Panc1 (cell line): ENCODE data around the gene TGFB1I1.

Source experiments
- POLR2AphosphoS5 ChIP-seq: IDR thresholded peaks from 2 replicates; pipeline ENCODE4 v1.6.1; 2012; ENCODE audit warnings: mild to moderate bottlenecking, low read depth, low read length, moderate library complexity
- SIN3A ChIP-seq: IDR thresholded peaks from 2 replicates; pipeline ENCODE4 v1.6.1; 2012; ENCODE audit warnings: low read depth, mild to moderate bottlenecking, low read length, moderate library complexity, borderline replicate concordance; ENCODE audit not compliant: insufficient read depth
- TCF7L2 ChIP-seq: IDR thresholded peaks from 2 replicates; pipeline ENCODE4 v1.6.1; 2011; ENCODE audit warnings: mild to moderate bottlenecking, low read depth, low read length, inconsistent platforms
- TF ChIP-seq, protein P1 (sequence below): fragments of 450-650 bp; IDR thresholded peaks from 2 replicates; pipeline ENCODE4 v1.5.1; 2017; ENCODE audit warnings: mild to moderate bottlenecking
- TF ChIP-seq, protein P2 (sequence below), 2 experiments: IDR thresholded peaks; 2 replicates each; pipeline ENCODE4 v1.6.1; 2011 to 2012; ENCODE audit warnings: low read depth in 2 of 2, control low read depth in 1 of 2, low read length in 1 of 2, mild to moderate bottlenecking in 1 of 2, moderate library complexity in 1 of 2; ENCODE audit not compliant: insufficient read depth in 1 of 2

DNA sequence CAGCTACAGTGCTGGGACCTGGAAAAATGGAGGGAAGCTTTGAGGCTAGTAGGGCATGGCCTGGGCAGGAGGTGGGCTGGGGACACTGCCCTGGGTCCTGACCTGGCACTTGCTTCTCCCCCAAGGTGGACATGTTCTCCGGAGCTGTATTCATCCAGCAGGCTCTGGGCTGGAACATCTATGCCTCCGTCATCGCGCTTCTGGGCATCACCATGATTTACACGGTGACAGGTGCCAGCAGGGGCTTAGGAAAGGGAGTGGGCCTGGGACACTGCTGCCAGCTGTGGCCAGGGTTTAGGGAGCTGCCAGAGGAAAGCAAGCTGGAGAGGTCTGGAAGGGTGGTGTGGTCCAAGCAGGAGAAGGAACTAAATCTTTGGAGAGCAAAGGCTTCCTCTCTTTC lies 14.1 kb downstream of the TGFB1I1 start:
- TF ChIP-seq, protein P1, sequence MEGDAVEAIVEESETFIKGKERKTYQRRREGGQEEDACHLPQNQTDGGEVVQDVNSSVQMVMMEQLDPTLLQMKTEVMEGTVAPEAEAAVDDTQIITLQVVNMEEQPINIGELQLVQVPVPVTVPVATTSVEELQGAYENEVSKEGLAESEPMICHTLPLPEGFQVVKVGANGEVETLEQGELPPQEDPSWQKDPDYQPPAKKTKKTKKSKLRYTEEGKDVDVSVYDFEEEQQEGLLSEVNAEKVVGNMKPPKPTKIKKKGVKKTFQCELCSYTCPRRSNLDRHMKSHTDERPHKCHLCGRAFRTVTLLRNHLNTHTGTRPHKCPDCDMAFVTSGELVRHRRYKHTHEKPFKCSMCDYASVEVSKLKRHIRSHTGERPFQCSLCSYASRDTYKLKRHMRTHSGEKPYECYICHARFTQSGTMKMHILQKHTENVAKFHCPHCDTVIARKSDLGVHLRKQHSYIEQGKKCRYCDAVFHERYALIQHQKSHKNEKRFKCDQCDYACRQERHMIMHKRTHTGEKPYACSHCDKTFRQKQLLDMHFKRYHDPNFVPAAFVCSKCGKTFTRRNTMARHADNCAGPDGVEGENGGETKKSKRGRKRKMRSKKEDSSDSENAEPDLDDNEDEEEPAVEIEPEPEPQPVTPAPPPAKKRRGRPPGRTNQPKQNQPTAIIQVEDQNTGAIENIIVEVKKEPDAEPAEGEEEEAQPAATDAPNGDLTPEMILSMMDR: no peak
- TF ChIP-seq POLR2AphosphoS5 (no peak), SIN3A (no peak), TCF7L2 (no peak)
- TF ChIP-seq, protein P2, sequence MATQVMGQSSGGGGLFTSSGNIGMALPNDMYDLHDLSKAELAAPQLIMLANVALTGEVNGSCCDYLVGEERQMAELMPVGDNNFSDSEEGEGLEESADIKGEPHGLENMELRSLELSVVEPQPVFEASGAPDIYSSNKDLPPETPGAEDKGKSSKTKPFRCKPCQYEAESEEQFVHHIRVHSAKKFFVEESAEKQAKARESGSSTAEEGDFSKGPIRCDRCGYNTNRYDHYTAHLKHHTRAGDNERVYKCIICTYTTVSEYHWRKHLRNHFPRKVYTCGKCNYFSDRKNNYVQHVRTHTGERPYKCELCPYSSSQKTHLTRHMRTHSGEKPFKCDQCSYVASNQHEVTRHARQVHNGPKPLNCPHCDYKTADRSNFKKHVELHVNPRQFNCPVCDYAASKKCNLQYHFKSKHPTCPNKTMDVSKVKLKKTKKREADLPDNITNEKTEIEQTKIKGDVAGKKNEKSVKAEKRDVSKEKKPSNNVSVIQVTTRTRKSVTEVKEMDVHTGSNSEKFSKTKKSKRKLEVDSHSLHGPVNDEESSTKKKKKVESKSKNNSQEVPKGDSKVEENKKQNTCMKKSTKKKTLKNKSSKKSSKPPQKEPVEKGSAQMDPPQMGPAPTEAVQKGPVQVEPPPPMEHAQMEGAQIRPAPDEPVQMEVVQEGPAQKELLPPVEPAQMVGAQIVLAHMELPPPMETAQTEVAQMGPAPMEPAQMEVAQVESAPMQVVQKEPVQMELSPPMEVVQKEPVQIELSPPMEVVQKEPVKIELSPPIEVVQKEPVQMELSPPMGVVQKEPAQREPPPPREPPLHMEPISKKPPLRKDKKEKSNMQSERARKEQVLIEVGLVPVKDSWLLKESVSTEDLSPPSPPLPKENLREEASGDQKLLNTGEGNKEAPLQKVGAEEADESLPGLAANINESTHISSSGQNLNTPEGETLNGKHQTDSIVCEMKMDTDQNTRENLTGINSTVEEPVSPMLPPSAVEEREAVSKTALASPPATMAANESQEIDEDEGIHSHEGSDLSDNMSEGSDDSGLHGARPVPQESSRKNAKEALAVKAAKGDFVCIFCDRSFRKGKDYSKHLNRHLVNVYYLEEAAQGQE (IDR thresholded peaks at IDR 0.05; ENCODE audit: insufficient read depth in 1 of 2, low read depth in 2 of 2, low read length in 1 of 2): no peak
